ENCODE measurements around the gene F10. TPM values are rescaled to one million over a fixed set of nuclear protein-coding genes. Genes with fewer than 3 reads are reported as not detected.
A peak's percentile ranks its signal among the peaks of the same experiment; 100 is the strongest.

The F10 gene
- total and polyA plus RNA-seq, 2 experiments from 2014 or later, result 0.76 to 1.6 TPM

GRCh38 chr13:113077566-113077952, 45.0 kb upstream of the F10 start:
- H3K9me3 Mint-ChIP-seq, result no peaks in the 10 kb centered on the region
- H3K27me3 Mint-ChIP-seq (ENCODE audit: insufficient read depth, low read depth, poor library complexity), result peaks cover 8% of the 10 kb centered on the region
- H3K4me1 Mint-ChIP-seq, result no peaks in the 10 kb centered on the region; the same call in 2 of the 3 replicates
- Histone ChIP-seq H4K20me1 (replicated peaks; ENCODE audit: insufficient read depth) (no peaks in the 10 kb centered on the region), H3K4me2 (no peak overlapping the region), H3K36me3 (ENCODE audit: insufficient read depth) (no peaks in the 10 kb centered on the region), H3K9me2 (ENCODE audit: insufficient read depth) (no peaks in the 10 kb centered on the region), H3F3A (replicated peaks; ENCODE audit: low read depth) (no peaks in the 10 kb centered on the region), H3K27me3 (ENCODE audit: insufficient read depth) (no peaks in the 10 kb centered on the region), H3K27ac (ENCODE audit: low read depth) (no peak overlapping the region), H3K4me3 (no peak overlapping the region), H3K4me1 (ENCODE audit: insufficient read depth) (no peaks in the 10 kb centered on the region), H3K79me2 (replicated peaks; ENCODE audit: insufficient read depth) (no peaks in the 10 kb centered on the region), H2AFZ (no peak overlapping the region)
- H3K36me3 Mint-ChIP-seq (ENCODE audit: low read depth), result peaks cover 5% of the 10 kb centered on the region; the same call in 2 of the 3 replicates
- TF ChIP-seq NANOG (IDR thresholded peaks at IDR 0.05; ENCODE audit: borderline replicate concordance), result no peak
- TF ChIP-seq, protein P1, sequence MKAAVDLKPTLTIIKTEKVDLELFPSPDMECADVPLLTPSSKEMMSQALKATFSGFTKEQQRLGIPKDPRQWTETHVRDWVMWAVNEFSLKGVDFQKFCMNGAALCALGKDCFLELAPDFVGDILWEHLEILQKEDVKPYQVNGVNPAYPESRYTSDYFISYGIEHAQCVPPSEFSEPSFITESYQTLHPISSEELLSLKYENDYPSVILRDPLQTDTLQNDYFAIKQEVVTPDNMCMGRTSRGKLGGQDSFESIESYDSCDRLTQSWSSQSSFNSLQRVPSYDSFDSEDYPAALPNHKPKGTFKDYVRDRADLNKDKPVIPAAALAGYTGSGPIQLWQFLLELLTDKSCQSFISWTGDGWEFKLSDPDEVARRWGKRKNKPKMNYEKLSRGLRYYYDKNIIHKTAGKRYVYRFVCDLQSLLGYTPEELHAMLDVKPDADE (IDR thresholded peaks at IDR 0.05), result no peak
- TF ChIP-seq ZNF331 (CRISPR knock-in tag; IDR thresholded peaks at IDR 0.05; ENCODE audit: low read depth), result no peak
- TF ChIP-seq JUNB (IDR thresholded peaks at IDR 0.05; ENCODE audit: unreplicated experiment), result no peak
- TF ChIP-seq, protein P2, sequence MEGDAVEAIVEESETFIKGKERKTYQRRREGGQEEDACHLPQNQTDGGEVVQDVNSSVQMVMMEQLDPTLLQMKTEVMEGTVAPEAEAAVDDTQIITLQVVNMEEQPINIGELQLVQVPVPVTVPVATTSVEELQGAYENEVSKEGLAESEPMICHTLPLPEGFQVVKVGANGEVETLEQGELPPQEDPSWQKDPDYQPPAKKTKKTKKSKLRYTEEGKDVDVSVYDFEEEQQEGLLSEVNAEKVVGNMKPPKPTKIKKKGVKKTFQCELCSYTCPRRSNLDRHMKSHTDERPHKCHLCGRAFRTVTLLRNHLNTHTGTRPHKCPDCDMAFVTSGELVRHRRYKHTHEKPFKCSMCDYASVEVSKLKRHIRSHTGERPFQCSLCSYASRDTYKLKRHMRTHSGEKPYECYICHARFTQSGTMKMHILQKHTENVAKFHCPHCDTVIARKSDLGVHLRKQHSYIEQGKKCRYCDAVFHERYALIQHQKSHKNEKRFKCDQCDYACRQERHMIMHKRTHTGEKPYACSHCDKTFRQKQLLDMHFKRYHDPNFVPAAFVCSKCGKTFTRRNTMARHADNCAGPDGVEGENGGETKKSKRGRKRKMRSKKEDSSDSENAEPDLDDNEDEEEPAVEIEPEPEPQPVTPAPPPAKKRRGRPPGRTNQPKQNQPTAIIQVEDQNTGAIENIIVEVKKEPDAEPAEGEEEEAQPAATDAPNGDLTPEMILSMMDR (conservative IDR thresholded peaks at IDR 0.05; ENCODE audit: low read depth in 2 of 2), result no peak
- TF ChIP-seq, protein P3, sequence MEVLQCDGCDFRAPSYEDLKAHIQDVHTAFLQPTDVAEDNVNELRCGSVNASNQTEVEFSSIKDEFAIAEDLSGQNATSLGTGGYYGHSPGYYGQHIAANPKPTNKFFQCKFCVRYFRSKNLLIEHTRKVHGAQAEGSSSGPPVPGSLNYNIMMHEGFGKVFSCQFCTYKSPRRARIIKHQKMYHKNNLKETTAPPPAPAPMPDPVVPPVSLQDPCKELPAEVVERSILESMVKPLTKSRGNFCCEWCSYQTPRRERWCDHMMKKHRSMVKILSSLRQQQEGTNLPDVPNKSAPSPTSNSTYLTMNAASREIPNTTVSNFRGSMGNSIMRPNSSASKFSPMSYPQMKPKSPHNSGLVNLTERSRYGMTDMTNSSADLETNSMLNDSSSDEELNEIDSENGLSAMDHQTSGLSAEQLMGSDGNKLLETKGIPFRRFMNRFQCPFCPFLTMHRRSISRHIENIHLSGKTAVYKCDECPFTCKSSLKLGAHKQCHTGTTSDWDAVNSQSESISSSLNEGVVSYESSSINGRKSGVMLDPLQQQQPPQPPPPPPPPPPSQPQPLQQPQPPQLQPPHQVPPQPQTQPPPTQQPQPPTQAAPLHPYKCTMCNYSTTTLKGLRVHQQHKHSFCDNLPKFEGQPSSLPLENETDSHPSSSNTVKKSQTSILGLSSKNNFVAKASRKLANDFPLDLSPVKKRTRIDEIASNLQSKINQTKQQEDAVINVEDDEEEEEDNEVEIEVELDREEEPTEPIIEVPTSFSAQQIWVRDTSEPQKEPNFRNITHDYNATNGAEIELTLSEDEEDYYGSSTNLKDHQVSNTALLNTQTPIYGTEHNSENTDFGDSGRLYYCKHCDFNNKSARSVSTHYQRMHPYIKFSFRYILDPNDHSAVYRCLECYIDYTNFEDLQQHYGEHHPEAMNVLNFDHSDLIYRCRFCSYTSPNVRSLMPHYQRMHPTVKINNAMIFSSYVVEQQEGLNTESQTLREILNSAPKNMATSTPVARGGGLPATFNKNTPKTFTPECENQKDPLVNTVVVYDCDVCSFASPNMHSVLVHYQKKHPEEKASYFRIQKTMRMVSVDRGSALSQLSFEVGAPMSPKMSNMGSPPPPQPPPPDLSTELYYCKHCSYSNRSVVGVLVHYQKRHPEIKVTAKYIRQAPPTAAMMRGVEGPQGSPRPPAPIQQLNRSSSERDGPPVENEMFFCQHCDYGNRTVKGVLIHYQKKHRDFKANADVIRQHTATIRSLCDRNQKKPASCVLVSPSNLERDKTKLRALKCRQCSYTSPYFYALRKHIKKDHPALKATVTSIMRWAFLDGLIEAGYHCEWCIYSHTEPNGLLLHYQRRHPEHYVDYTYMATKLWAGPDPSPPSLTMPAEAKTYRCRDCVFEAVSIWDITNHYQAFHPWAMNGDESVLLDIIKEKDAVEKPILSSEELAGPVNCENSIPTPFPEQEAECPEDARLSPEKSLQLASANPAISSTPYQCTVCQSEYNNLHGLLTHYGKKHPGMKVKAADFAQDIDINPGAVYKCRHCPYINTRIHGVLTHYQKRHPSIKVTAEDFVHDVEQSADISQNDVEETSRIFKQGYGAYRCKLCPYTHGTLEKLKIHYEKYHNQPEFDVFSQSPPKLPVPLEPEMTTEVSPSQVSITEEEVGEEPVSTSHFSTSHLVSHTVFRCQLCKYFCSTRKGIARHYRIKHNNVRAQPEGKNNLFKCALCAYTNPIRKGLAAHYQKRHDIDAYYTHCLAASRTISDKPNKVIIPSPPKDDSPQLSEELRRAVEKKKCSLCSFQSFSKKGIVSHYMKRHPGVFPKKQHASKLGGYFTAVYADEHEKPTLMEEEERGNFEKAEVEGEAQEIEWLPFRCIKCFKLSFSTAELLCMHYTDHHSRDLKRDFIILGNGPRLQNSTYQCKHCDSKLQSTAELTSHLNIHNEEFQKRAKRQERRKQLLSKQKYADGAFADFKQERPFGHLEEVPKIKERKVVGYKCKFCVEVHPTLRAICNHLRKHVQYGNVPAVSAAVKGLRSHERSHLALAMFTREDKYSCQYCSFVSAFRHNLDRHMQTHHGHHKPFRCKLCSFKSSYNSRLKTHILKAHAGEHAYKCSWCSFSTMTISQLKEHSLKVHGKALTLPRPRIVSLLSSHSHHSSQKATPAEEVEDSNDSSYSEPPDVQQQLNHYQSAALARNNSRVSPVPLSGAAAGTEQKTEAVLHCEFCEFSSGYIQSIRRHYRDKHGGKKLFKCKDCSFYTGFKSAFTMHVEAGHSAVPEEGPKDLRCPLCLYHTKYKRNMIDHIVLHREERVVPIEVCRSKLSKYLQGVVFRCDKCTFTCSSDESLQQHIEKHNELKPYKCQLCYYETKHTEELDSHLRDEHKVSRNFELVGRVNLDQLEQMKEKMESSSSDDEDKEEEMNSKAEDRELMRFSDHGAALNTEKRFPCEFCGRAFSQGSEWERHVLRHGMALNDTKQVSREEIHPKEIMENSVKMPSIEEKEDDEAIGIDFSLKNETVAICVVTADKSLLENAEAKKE (CRISPR knock-in tag; IDR thresholded peaks at IDR 0.05), result no peak
- no peak for TF ChIP-seq POLR2AphosphoS5 (IDR thresholded peaks at IDR 0.05; ENCODE audit: low read depth)
- TF ChIP-seq, protein P4, sequence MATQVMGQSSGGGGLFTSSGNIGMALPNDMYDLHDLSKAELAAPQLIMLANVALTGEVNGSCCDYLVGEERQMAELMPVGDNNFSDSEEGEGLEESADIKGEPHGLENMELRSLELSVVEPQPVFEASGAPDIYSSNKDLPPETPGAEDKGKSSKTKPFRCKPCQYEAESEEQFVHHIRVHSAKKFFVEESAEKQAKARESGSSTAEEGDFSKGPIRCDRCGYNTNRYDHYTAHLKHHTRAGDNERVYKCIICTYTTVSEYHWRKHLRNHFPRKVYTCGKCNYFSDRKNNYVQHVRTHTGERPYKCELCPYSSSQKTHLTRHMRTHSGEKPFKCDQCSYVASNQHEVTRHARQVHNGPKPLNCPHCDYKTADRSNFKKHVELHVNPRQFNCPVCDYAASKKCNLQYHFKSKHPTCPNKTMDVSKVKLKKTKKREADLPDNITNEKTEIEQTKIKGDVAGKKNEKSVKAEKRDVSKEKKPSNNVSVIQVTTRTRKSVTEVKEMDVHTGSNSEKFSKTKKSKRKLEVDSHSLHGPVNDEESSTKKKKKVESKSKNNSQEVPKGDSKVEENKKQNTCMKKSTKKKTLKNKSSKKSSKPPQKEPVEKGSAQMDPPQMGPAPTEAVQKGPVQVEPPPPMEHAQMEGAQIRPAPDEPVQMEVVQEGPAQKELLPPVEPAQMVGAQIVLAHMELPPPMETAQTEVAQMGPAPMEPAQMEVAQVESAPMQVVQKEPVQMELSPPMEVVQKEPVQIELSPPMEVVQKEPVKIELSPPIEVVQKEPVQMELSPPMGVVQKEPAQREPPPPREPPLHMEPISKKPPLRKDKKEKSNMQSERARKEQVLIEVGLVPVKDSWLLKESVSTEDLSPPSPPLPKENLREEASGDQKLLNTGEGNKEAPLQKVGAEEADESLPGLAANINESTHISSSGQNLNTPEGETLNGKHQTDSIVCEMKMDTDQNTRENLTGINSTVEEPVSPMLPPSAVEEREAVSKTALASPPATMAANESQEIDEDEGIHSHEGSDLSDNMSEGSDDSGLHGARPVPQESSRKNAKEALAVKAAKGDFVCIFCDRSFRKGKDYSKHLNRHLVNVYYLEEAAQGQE (IDR thresholded peaks at IDR 0.05; ENCODE audit: unreplicated experiment), result no peak
- TF ChIP-seq STAT1 (IDR thresholded peaks at IDR 0.05; ENCODE audit: unreplicated experiment), result no peak
- no peak for TF ChIP-seq CREB1 (CRISPR knock-in tag; IDR thresholded peaks at IDR 0.05; ENCODE audit: low read depth)
- no peak for TF ChIP-seq EZH2 (IDR thresholded peaks at IDR 0.05; ENCODE audit: low read depth, unreplicated experiment)
- no peak for TF ChIP-seq ZNF114 (CRISPR knock-in tag; IDR thresholded peaks at IDR 0.05)
- TF ChIP-seq EZH2phosphoT487 (IDR thresholded peaks at IDR 0.05; ENCODE audit: unreplicated experiment), result no peak
- no peak overlapping the region for H3K4me3 Mint-ChIP-seq
- peak overlapping the region; percentile 80 for H3K27ac Mint-ChIP-seq
- ATAC-seq (no peak), DNase-seq (ENCODE audit: low spot score) (no peak)

Data from GM23338 (cell line).